HepG2 (cell line): ENCODE results near the gene OGFR. TPM values are rescaled to one million over a fixed set of nuclear protein-coding genes. Genes with fewer than 3 reads are reported as not detected.
A peak's percentile ranks its signal among the peaks of the same experiment; 100 is the strongest.

Source experiments
- CEBPG ChIP-seq: IDR thresholded peaks from 2 replicates; pipeline ENCODE4 v1.6.1; 2016
- FOSL2 ChIP-seq: sonication (generic); formaldehyde crosslinking; IDR thresholded peaks from 2 replicates; pipeline ENCODE4 v1.4.0; 2020; ENCODE audit warnings: missing genetic modification reagents
- HDAC1 ChIP-seq: sonication (generic); formaldehyde crosslinking; IDR thresholded peaks from 2 replicates; pipeline ENCODE4 v1.5.1; 2020; ENCODE audit warnings: mild to moderate bottlenecking, missing genetic modification reagents
- HES4 ChIP-seq: sonication (generic); formaldehyde crosslinking; IDR thresholded peaks from 2 replicates; pipeline ENCODE4 v1.9.0; 2021; ENCODE audit warnings: mild to moderate bottlenecking, missing genetic modification reagents, borderline replicate concordance
- JUN ChIP-seq: sonication (generic); formaldehyde crosslinking; IDR thresholded peaks from 2 replicates; pipeline ENCODE4 v1.4.0; 2020; ENCODE audit warnings: mild to moderate bottlenecking, missing genetic modification reagents
- JUND ChIP-seq: sonication (generic); formaldehyde crosslinking; IDR thresholded peaks from 2 replicates; pipeline ENCODE4 v1.8.0; 2022; ENCODE audit warnings: mild to moderate bottlenecking, missing genetic modification reagents
- MEIS2 ChIP-seq: sonication (generic); formaldehyde crosslinking; IDR thresholded peaks from 2 replicates; pipeline ENCODE4 v1.9.0; 2021; ENCODE audit warnings: mild to moderate bottlenecking, missing genetic modification reagents
- NRL ChIP-seq: sonication (generic); formaldehyde crosslinking; IDR thresholded peaks from 2 replicates; pipeline ENCODE4 v1.5.0; 2020; ENCODE audit warnings: missing genetic modification reagents, mild to moderate bottlenecking, moderate library complexity, borderline replicate concordance
- PATZ1 ChIP-seq: sonication (generic); formaldehyde crosslinking; IDR thresholded peaks from 2 replicates; pipeline ENCODE4 v1.4.0; 2020; ENCODE audit warnings: missing genetic modification reagents
- PHF21A ChIP-seq: sonication (generic); formaldehyde crosslinking; IDR thresholded peaks from 2 replicates; pipeline ENCODE4 v1.5.0; 2020; ENCODE audit warnings: mild to moderate bottlenecking, missing genetic modification reagents
- POGK ChIP-seq: sonication (generic); formaldehyde crosslinking; conservative IDR thresholded peaks from 2 replicates; pipeline ENCODE4 v1.8.0; 2022; ENCODE audit warnings: mild to moderate bottlenecking, moderate library complexity, missing genetic modification reagents
- SMAD3 ChIP-seq: sonication (generic); formaldehyde crosslinking; IDR thresholded peaks from 2 replicates; pipeline ENCODE4 v1.4.0; 2020; ENCODE audit warnings: missing genetic modification reagents
- SRSF9 ChIP-seq: fragments of 200-400 bp; formaldehyde crosslinking; IDR thresholded peaks from 2 replicates; pipeline ENCODE4 v1.6.1; 2018; ENCODE audit warnings: borderline replicate concordance, mild to moderate bottlenecking, low read depth, low read length; ENCODE audit not compliant: insufficient read depth, poor library complexity, severe bottlenecking
- ZBTB46 ChIP-seq: sonication (generic); formaldehyde crosslinking; IDR thresholded peaks from 2 replicates; pipeline ENCODE4 v1.4.0; 2020; ENCODE audit warnings: mild to moderate bottlenecking, missing genetic modification reagents, borderline replicate concordance
- ZNF567 ChIP-seq: sonication (generic); formaldehyde crosslinking; IDR thresholded peaks from 2 replicates; pipeline ENCODE4 v1.8.1; 2023; ENCODE audit warnings: mild to moderate bottlenecking, missing genetic modification reagents, borderline replicate concordance
- ZNF816 ChIP-seq: sonication (generic); formaldehyde crosslinking; IDR thresholded peaks from 2 replicates; pipeline ENCODE4 v1.8.0; 2022; ENCODE audit warnings: missing genetic modification reagents, mild to moderate bottlenecking, borderline replicate concordance
- polyA plus RNA-seq, 8 experiments: library from polyadenylated mRNA; depleted of rRNA in 3 of 8; stranded (reverse) in 7 of 8; unstranded in 1 of 8; fragments of >200 nt; fragmentation: Illumina TruSeq in 4 of 8; extraction: Trizol in 4 of 8; gene quantifications; 2 replicates each; pipeline versions ENCODE4 v1.2.1 to v1.2.3, GENCODE V29; 2011 to 2016; ENCODE audit warnings: low read depth in 4 of 8, missing spikeins in 1 of 8, mixed read lengths in 1 of 8; ENCODE audit not compliant: insufficient read depth in 1 of 8
- total RNA-seq, 5 experiments: library from RNA; depleted of rRNA; stranded (reverse); fragments of >200 nt; fragmentation: Illumina TruSeq; extraction: Trizol; gene quantifications; 2 replicates each; pipeline ENCODE4 v1.2.3, GENCODE V29; 2016; ENCODE audit warnings: low read depth in 1 of 5
- TF ChIP-seq, protein P1 (sequence below): sonication (generic); formaldehyde crosslinking; IDR thresholded peaks from 2 replicates; pipeline ENCODE4 v1.4.0; 2020; ENCODE audit warnings: missing genetic modification reagents

Gene OGFR
- total and polyA plus RNA-seq, 2 of the 13 experiments (the other 11 are each of a cell fraction or from before 2014, with no cell fraction given): 47.7 to 81.8 TPM

- TF ChIP-seq SRSF9 (no peak), NRL (CRISPR knock-in tag) (peak; percentile 68), ZNF816 (no peak), FOSL2 (CRISPR knock-in tag) (peak; percentile 73), ZBTB46 (CRISPR knock-in tag) (no peak), JUN (CRISPR knock-in tag) (no peak), JUND (no peak), HDAC1 (CRISPR knock-in tag) (peak; percentile 72), POGK (CRISPR knock-in tag) (0 out of 2 replicates have a peak, but pooled peaks have one; percentile 43), ZNF567 (0 out of 2 replicates have a peak, but pooled peaks have one; percentile 28), MEIS2 (CRISPR knock-in tag) (peak; percentile 83), SMAD3 (CRISPR knock-in tag) (peak; percentile 95), PHF21A (CRISPR knock-in tag) (no peak; the same call in 1 of the 2 replicates), CEBPG (CRISPR knock-in tag) (peak; percentile 37; the same call in 1 of the 2 replicates), PATZ1 (CRISPR knock-in tag) (peak; percentile 90), HES4 (CRISPR knock-in tag) (peak; percentile 65; the same call in 1 of the 2 replicates)
- TF ChIP-seq, protein P1, sequence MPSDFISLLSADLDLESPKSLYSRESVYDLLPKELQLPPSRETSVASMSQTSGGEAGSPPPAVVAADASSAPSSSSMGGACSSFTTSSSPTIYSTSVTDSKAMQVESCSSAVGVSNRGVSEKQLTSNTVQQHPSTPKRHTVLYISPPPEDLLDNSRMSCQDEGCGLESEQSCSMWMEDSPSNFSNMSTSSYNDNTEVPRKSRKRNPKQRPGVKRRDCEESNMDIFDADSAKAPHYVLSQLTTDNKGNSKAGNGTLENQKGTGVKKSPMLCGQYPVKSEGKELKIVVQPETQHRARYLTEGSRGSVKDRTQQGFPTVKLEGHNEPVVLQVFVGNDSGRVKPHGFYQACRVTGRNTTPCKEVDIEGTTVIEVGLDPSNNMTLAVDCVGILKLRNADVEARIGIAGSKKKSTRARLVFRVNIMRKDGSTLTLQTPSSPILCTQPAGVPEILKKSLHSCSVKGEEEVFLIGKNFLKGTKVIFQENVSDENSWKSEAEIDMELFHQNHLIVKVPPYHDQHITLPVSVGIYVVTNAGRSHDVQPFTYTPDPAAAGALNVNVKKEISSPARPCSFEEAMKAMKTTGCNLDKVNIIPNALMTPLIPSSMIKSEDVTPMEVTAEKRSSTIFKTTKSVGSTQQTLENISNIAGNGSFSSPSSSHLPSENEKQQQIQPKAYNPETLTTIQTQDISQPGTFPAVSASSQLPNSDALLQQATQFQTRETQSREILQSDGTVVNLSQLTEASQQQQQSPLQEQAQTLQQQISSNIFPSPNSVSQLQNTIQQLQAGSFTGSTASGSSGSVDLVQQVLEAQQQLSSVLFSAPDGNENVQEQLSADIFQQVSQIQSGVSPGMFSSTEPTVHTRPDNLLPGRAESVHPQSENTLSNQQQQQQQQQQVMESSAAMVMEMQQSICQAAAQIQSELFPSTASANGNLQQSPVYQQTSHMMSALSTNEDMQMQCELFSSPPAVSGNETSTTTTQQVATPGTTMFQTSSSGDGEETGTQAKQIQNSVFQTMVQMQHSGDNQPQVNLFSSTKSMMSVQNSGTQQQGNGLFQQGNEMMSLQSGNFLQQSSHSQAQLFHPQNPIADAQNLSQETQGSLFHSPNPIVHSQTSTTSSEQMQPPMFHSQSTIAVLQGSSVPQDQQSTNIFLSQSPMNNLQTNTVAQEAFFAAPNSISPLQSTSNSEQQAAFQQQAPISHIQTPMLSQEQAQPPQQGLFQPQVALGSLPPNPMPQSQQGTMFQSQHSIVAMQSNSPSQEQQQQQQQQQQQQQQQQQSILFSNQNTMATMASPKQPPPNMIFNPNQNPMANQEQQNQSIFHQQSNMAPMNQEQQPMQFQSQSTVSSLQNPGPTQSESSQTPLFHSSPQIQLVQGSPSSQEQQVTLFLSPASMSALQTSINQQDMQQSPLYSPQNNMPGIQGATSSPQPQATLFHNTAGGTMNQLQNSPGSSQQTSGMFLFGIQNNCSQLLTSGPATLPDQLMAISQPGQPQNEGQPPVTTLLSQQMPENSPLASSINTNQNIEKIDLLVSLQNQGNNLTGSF: no peak
Measured at GRCh38 chr20:62791301-62792181, 13.1 kb upstream of the OGFR start (continued).
